ES-I3 (cell line): ENCODE measurements around the gene YIPF4.

Experiments
- H3K36me3 ChIP-seq: 2 replicates; pipeline ENCODE4 v1.6.1; 2013; ENCODE audit warnings: mild to moderate bottlenecking, low read length, control low read depth, moderate library complexity; ENCODE audit not compliant: insufficient read depth
- H3K4me1 ChIP-seq: 2 replicates; pipeline ENCODE4 v1.6.1; 2013; ENCODE audit warnings: mild to moderate bottlenecking, control low read depth, low read length; ENCODE audit not compliant: insufficient read depth
- H3K9ac ChIP-seq: 2 replicates; pipeline ENCODE4 v1.6.1; 2013; ENCODE audit warnings: low read depth, mild to moderate bottlenecking, low read length, moderate library complexity
- H3K9me3 ChIP-seq: 2 replicates; pipeline ENCODE4 v1.6.1; 2013; ENCODE audit warnings: mild to moderate bottlenecking, low read length, moderate library complexity; ENCODE audit not compliant: control insufficient read depth, insufficient read depth

Gene YIPF4

DNA sequence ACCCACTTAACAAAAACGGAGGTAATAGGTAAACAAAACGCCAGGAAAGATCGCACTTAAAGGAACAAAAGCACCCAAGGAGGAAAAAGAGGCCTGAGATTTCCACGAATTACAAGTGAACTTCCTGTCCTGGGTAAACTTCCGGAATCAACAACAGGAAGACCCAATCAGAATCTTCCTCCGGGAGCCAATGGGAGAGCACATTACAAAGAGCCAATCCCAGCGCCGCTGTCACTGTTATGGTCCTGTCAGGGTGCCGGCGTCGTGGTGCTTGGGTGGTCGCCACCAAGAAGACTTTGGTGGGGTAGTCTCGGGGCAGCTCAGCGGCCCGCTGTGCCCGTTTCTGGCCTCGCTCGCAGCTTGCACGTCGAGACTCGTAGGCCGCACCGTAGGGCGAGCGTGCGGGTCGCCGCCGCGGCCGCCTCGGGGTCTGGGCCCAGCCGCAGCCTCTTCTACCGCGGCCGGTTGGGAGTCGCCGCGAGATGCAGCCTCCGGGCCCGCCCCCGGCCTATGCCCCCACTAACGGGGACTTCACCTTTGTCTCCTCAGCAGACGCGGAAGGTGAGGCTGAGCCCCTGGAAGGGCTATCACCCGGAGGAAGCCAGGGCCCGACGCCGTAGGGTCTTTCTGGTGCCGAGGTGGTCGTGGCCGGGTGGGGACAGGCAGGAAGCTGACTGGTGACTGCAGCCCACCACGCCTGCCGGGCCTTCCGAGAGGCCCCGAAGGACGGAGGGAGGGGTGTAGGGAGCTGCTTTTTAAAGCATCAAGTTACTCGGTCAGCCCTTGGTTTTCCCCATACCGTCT, at the start of gene YIPF4:
Gene YIPF4, plus strand, starts transcription at position 231 of the 804 bp plus-strand sequence. Its CDS starts 252 bp downstream, at position 483.
- Histone ChIP-seq H3K36me3 (no peaks in the 10 kb centered on the region), H3K4me1 (no peaks in the 10 kb centered on the region), H3K9ac (peak within 1 kb of the TSS; percentile 89), H3K9me3 (no peaks in the 10 kb centered on the region)

DNA sequence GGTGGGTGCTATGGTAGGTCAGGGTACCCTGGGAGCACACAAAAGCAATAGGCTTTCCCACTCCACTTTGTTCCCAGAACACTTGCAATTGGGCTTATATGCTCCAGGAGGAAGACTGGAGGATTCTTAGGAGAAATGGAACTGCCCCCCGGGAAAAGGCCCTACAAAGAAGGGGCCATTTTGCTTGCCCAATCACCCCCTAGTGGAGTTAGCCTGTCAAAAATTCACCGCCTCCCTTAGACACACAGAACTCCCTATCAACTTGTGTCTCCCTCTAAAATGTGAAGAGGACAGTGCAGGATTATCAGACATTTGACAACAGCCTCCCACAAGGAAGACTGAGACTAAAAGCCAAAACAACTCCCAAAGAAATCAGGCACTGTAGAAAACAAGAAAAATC, 49.5 kb upstream of the YIPF4 start:
- Histone ChIP-seq H3K9ac (no peak overlapping the region), H3K4me1 (no peaks in the 10 kb centered on the region), H3K9me3 (no peaks in the 10 kb centered on the region), H3K36me3 (0 out of 2 replicates have a peak, but pooled peaks cover 4% of the 10 kb centered on the region)

DNA sequence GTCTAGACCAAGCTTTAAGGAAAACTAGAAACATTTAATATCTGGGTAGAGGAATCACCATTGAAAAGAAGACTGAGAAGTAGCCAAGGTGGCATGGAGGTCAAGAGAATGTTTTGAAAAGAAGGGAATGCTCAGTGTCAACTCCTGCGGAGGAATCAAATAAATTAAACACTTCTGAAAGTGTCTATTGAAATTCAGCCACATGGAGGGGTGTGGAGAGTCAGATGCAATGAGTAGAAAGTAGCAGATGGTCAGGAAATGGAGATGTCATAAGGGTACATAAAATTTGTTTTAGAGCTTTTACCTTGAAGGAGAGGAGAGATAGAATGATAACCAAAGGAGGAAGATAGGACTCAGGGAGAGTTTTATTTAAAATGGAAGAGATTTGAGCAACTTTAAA, 48.1 kb upstream of the YIPF4 start:
- Histone ChIP-seq H3K36me3 (no peaks in the 10 kb centered on the region), H3K9me3 (no peaks in the 10 kb centered on the region), H3K4me1 (no peaks in the 10 kb centered on the region), H3K9ac (no peak overlapping the region)

DNA sequence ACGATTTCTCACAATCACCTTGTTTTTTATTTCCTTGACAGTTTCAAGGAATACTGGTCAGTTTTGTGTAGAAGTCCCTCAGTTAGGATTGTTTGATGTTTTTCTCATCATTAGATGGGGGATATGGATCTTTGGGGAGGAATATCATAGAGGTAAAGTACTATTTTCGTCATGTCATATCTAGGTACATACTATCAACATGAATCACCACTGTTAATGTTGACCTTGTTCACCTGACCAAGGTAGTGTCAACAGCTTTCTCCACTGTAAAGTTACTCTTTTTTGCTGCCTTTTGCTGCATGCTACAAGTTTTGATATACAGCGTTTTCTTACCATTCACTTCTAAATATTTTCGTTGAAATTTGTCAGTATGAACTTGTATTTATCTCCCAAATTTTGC, 45.7 kb upstream of the YIPF4 start:
- H3K9me3 ChIP-seq = no peaks in the 10 kb centered on the region
- H3K9ac ChIP-seq = no peak overlapping the region
- no peaks in the 10 kb centered on the region for H3K36me3 ChIP-seq
- no peaks in the 10 kb centered on the region for H3K4me1 ChIP-seq

- no peaks in the 10 kb centered on the region for H3K9me3 ChIP-seq
- H3K4me1 ChIP-seq = no peaks in the 10 kb centered on the region
- no peaks in the 10 kb centered on the region for H3K36me3 ChIP-seq
- H3K9ac ChIP-seq = no peak overlapping the region
Observed at GRCh38 chr2:32235315-32235714, 42.4 kb upstream of the YIPF4 start.

- Histone ChIP-seq H3K36me3 (no peaks in the 10 kb centered on the region), H3K4me1 (no peaks in the 10 kb centered on the region), H3K9ac (no peak overlapping the region), H3K9me3 (no peaks in the 10 kb centered on the region)
Observed at GRCh38 chr2:32237488-32237887, 40.2 kb upstream of the YIPF4 start.

DNA sequence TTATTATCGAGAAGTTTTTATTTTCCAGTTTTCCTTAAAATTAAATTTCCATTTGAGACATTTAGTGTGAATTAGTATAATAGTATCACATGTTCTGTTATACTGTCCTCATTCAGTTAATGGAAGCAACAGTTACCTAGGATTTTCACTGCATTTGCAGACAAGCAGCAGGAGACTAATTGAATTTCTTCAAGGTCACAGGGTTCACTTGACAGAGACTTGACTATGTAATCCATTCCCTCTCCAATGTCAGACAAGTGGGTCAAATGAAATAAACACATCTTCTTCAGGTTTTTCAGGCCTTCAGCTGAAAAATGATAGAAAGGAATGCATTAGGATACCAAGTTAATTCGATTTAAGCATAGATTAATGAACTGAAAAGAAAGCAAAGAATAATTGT, 39.7 kb upstream of the YIPF4 start:
- Histone ChIP-seq H3K36me3 (no peaks in the 10 kb centered on the region), H3K4me1 (no peaks in the 10 kb centered on the region), H3K9ac (no peak overlapping the region), H3K9me3 (no peaks in the 10 kb centered on the region)

- Histone ChIP-seq H3K36me3 (no peaks in the 10 kb centered on the region), H3K9ac (no peak overlapping the region), H3K9me3 (no peaks in the 10 kb centered on the region), H3K4me1 (no peaks in the 10 kb centered on the region)
Observed at GRCh38 chr2:32242331-32242730, 35.4 kb upstream of the YIPF4 start.

DNA sequence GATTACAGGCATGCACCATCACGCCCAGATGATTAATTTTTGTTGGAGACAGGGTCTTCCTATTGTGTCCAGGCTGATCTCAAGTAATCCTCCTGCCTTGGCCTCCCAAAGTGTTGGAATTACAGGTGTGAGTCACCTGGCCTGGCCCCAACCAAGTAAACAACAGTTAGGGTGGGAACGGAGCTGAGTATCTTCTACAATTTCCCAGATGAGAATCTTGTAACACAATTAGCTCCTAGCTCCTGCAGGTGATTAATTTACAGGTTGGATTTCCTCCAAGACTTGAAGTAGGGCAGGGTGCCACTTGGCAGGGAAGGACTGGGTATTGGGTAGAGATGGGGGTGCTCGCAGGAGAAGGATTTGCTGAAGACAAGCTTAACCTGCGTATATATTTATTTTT, 30.8 kb upstream of the YIPF4 start:
- Histone ChIP-seq H3K36me3 (no peaks in the 10 kb centered on the region), H3K9me3 (no peaks in the 10 kb centered on the region), H3K4me1 (no peaks in the 10 kb centered on the region), H3K9ac (no peak overlapping the region)

DNA sequence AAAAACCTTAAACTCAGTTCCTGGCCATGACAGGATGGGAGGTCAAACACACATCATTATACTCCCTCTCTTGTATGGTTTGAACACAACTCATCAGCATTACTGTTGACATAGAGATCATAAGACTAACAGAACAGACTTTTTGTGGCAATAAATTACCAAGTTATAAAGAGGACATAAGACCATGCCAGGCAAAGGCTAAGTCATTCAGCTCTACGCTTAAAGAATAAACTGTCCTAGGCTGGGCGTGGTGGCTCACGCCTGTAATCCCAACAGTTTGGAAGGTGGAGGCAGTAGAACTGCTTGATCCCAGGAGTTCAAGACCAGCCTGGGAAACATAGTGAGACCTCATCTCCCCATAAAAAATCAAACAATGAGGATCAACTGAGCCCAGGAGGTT, 29.4 kb upstream of the YIPF4 start:
- no peak overlapping the region for H3K9ac ChIP-seq
- H3K4me1 ChIP-seq = no peaks in the 10 kb centered on the region
- no peaks in the 10 kb centered on the region for H3K36me3 ChIP-seq
- no peaks in the 10 kb centered on the region for H3K9me3 ChIP-seq

- Histone ChIP-seq H3K4me1 (no peaks in the 10 kb centered on the region), H3K9me3 (no peaks in the 10 kb centered on the region), H3K36me3 (no peaks in the 10 kb centered on the region), H3K9ac (no peak overlapping the region)
Observed at GRCh38 chr2:32249731-32250236, 27.9 kb upstream of the YIPF4 start.

- Histone ChIP-seq H3K4me1 (no peaks in the 10 kb centered on the region), H3K9ac (no peak overlapping the region), H3K9me3 (no peaks in the 10 kb centered on the region), H3K36me3 (no peaks in the 10 kb centered on the region)
Observed at GRCh38 chr2:32250290-32250689, 27.4 kb upstream of the YIPF4 start.

DNA sequence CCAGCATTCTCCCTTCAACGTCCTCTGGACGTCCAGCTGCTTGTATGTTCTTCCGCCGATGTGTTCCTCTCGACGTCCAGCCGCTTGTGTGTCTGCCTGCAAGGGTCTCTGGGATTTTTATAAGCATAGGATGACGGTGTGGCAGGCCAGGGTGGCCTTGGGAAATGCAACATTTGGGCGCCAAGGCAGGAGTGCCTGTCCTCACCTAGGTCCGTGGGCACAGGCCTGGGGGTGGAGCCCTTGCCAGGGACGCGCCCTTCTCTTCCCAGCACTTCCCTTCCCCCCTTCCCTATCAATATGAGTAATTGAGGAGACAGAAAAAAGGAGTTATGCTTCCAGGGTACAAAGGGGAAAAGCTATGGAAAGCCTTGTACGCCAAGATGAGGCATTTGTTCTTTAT, 19.5 kb upstream of the YIPF4 start:
- no peaks in the 10 kb centered on the region for H3K9me3 ChIP-seq
- H3K4me1 ChIP-seq = no peaks in the 10 kb centered on the region
- no peak overlapping the region for H3K9ac ChIP-seq

GRCh38 chr2:32260376-32260775, 17.3 kb upstream of the YIPF4 start:
- Histone ChIP-seq H3K9me3 (no peaks in the 10 kb centered on the region), H3K4me1 (no peaks in the 10 kb centered on the region)

More for the DNA sequence above, 19.5 kb upstream of the YIPF4 start:
- H3K36me3 ChIP-seq = no peaks in the 10 kb centered on the region

DNA sequence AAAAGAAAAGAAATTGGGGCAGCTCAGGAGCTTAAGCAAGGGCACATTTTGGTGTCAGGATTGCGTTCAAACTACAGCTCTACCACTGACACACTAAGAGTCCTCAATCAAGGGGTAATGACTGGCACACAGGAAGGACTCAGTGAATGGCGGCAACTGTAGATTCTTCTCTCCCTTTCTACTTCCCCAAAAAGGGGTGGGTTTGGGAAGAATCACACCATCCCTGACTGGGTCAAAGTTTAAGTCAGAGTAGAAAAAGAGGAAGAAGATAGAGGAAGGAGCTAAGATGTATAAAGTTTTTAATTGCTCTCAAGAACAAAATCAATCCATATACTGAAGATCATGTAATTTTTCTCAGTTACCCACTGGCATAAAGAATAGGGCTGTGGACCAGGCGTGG, 15.6 kb upstream of the YIPF4 start:
- H3K9me3 ChIP-seq = no peaks in the 10 kb centered on the region
- H3K36me3 ChIP-seq = no peaks in the 10 kb centered on the region
- H3K4me1 ChIP-seq = no peaks in the 10 kb centered on the region
- H3K9ac ChIP-seq = no peak overlapping the region

More at GRCh38 chr2:32260376-32260775, 17.3 kb upstream of the YIPF4 start:
- H3K9ac ChIP-seq = no peak overlapping the region
- no peaks in the 10 kb centered on the region for H3K36me3 ChIP-seq
